GM19372 (cell line): ENCODE measurements around the gene DAD1.
"Not testable (repeated sequence)": the region's sequence is repeated elsewhere in the genome, so short reads cannot be mapped to it uniquely, and the experiment has no call there.

Experiments
- ATAC-seq: cut with Tn5 transposase; IDR thresholded peaks from one replicate; pipeline ENCODE4 v1.9.1; 2021; ENCODE audit warnings: mild to moderate bottlenecking, low read depth, moderate library complexity; ENCODE audit not compliant: unreplicated experiment

The DAD1 gene

GRCh38 chr14:22599349-22599748, 10.3 kb upstream of the DAD1 start:
- ATAC-seq: no peak

GRCh38 chr14:22598896-22599244, 9.8 kb upstream of the DAD1 start:
- ATAC-seq: no peak

GRCh38 chr14:22598099-22598895, 9.3 kb upstream of the DAD1 start, which contains the start of gene ABHD4:
Gene ABHD4 (plus strand): TSS chr14:22598300. CDS start chr14:22598307, 7 bp downstream.
- peak; percentile 79 for ATAC-seq

- peak; percentile 35 for ATAC-seq
These were observed 8.7 kb upstream of the DAD1 start for GRCh38 chr14:22597771-22598098.

GRCh38 chr14:22597265-22597664, 8.2 kb upstream of the DAD1 start:
- no peak for ATAC-seq

GRCh38 chr14:22596354-22596879, 7.4 kb upstream of the DAD1 start:
- ATAC-seq: no peak

- no peak for ATAC-seq
These were observed 5.2 kb upstream of the DAD1 start for GRCh38 chr14:22594156-22594716.

GRCh38 chr14:22593601-22594000, 4.6 kb upstream of the DAD1 start:
- ATAC-seq: no peak

- no peak for ATAC-seq
These were observed 4.2 kb upstream of the DAD1 start for GRCh38 chr14:22593189-22593588.

- ATAC-seq: no peak
These were observed 413 bp downstream of the DAD1 start for GRCh38 chr14:22588526-22589095.

- not testable (repeated sequence) for ATAC-seq
These were observed 1.2 kb downstream of the DAD1 start for GRCh38 chr14:22587677-22588422.

- ATAC-seq: no peak
These were observed 1.8 kb downstream of the DAD1 start for GRCh38 chr14:22587247-22587646.

- ATAC-seq: no peak
These were observed 5.0 kb downstream of the DAD1 start for GRCh38 chr14:22583994-22584393.

GRCh38 chr14:22580625-22581024, 8.4 kb downstream of the DAD1 start:
- no peak for ATAC-seq

GRCh38 chr14:22579881-22580280, 9.1 kb downstream of the DAD1 start:
- no peak for ATAC-seq

GRCh38 chr14:22579236-22579635, 9.8 kb downstream of the DAD1 start:
- ATAC-seq: no peak

- ATAC-seq: no peak
These were observed 11.6 kb downstream of the DAD1 start for GRCh38 chr14:22577334-22577908.

- ATAC-seq: no peak
These were observed 15.2 kb downstream of the DAD1 start for GRCh38 chr14:22573804-22574203.

GRCh38 chr14:22572562-22573058, 16.4 kb downstream of the DAD1 start:
- no peak for ATAC-seq

GRCh38 chr14:22570132-22570949, 18.7 kb downstream of the DAD1 start:
- peak; percentile 72 for ATAC-seq
